NCI-H2081 (cell line): Measurements from ENCODE around the gene DYNLL2.
A peak's percentile ranks its signal among the peaks of the same experiment; 100 is the strongest.
"Not testable (repeated sequence)": the region's sequence is repeated elsewhere in the genome, so short reads cannot be mapped to it uniquely, and the experiment has no call there.

ENCODE experiments used
- DNase-seq, 2 experiments: peaks; one replicate each; lab custom pipeline; 2025; lab: John Stamatoyannopoulos, UW

The DYNLL2 gene

DNA sequence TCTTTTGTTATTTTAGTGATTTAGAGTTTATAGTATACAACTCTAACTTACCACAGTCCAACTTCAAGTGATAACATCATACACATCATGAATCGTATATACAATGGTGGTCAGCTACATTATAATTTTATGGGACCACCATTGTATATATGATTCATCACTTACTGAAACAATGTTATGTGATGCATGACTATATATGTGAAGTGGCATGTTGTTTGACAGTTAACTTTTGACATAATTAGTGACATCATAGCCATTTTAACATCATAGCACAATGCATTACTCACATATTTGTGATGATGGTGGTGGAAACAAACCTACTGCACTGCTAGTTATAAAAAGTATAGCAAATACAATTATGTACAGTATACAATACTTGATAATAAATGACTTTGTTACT is 21.9 kb downstream of the DYNLL2 start:
- DNase-seq: no peak

DNA sequence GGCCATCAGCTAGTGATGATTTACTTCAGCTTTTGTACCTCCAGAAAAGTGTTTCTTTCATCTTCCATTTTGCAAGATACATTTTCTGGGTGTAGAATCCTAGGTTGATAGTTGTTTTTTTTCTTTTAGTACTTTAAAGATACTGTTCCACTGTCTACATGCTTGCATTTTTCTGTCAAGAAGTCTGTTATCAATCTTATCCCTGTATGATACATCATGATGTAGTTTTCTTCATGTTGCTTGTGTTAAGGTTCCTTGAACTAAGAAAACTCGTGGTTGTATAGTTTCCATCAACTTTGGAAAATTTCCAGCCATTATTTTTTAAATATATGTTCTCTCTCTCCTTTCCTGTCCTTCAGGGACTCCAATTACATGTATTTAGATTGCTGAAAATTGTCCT is 24.1 kb downstream of the DYNLL2 start:
- DNase-seq: no peak

DNA sequence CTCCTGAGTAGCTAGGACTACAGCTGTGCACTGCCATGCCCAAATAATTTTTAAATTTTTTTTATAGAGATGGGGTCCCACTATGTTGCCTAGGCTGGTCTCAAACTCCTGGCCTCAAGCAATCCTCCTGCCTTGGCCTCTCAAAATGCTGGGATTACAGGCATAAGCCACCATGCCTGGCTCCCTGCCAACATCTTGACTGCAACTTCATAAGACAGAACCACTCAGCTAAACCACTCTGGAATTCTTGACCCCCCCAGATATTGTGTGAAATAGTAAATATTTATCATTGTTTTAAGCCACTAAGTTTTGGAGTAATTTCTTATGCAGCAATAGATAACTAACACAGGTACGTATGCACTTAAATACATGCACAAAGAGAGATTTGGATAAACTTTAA is 26.0 kb downstream of the DYNLL2 start:
- DNase-seq: no peak

DNA sequence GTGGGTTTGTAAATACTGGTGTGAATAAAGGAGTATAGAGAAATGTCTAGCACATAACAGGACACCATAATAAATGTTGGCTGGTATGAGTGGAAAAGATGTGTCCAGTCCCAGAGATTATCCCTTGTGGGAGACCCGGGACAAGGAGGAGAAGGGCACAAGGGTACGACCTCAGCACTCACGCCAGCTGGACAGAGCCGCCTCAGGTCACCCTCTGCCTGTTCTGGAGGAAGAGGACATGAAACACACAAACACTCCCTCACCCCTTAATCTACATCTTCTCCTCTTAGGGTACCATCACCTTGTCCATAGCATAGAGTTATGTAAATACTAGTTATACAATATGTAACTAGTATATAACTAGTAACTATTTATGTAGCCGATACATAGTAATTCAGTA is 26.8 kb downstream of the DYNLL2 start:
- no peak for DNase-seq

DNA sequence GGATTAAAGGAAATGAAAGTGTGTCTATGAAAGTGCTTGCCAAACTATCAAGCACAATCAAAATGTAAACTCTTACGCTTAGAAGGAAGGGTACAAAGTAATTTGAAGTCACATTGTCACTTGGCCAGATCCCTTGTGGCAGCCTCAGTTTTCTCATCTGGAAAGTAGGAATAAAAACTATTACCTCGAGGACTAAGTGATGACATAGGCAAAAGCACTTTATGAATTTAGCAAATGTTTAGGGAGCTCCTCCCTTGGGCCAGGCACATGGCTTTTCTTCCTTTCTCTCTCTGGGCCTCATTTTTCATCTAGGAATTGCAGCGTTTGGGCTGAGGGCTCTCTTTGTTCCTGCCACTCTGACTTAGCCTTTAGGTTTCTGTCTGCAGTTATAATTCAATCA is 28.5 kb downstream of the DYNLL2 start:
- no peak for DNase-seq

DNA sequence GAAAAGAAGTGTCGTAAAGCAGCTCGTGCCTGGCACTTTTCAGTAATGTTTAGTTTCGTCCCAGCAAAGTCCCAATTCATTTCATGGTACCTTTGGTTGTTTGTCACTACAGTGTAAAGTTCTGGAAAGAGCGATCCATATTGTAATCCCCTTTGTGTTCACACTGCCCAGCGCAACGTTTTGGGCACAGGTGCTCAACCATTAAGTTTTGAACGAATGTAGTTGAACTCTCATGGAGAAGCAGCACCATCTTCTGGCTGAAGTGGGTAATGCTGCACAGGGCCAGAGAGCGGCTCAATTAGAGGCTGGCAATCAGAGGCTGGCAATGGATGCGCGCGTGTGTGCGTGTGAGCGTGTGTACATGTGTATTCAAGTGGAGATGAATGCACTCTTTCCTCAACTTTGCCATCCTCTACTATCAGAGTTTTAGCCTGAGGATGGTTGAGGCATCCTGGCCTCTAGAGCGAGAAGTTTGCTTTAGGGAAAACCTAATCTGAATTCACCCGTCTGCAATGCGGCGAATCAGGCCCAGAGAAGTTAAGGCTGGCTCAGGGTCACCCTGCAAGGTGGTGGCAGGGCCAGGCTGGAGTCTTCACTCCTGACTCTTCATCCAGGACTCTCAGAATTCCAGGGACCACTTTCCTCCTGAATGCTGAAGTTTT is 29.9 kb downstream of the DYNLL2 start:
- peak; percentile 84 to 91 for DNase-seq

DNA sequence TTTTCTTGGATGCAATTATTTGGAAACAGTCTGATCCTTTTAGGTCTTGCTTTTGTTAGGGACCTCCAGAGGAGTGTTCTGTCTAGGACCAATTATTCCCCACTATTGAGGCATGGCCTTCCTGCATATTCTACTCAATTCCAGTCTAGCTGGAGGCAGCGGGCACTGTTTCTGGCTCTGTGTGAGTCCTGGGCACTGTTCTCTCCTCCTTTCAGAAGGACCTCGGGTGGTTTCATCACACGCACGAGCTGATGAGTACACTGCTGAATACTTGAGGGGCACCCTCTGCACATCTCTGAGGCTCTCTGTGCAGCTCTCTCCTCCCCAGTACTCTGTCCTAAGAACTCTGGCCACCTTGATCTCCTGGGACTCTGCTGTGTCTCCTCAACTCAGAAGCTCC is 30.7 kb downstream of the DYNLL2 start:
- no peak for DNase-seq

DNA sequence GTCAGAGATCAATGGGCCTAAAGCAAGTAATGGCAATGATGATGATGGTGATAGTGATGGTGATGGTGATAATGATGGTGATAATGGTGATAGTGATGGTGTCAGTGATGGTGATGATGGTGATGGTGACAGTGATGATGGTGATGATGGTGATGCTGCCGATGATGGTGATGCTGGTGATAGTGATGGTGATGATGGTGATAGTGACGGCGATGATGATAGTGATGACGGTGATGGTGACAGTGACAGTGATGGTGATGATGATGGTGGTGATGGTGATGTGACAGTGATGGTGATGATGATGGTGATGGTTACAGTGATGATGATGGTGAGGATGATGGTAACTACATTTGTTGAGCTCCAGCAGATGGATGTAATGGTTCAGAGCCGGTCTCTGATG is 34.2 kb downstream of the DYNLL2 start:
- DNase-seq: no peak

DNA sequence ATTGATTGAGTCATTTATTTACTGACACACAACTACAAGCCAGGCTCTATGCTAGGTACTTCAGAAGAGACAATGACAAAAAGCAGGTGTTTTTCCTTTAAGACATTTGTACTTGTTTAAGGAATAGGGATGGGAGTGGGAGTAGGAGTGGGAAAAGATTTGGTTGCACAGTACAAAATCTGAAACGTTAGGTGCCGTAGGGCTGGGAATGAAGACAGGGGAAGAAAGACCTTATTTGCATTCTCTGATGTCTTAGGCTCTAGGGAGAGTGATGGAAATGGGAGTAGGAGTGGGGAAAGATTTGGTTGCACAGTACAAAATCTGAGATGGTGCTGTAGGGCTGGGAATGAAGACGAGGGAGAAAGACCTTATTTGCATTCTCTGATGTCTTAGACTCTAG is 36.3 kb downstream of the DYNLL2 start:
- DNase-seq: no peak

DNA sequence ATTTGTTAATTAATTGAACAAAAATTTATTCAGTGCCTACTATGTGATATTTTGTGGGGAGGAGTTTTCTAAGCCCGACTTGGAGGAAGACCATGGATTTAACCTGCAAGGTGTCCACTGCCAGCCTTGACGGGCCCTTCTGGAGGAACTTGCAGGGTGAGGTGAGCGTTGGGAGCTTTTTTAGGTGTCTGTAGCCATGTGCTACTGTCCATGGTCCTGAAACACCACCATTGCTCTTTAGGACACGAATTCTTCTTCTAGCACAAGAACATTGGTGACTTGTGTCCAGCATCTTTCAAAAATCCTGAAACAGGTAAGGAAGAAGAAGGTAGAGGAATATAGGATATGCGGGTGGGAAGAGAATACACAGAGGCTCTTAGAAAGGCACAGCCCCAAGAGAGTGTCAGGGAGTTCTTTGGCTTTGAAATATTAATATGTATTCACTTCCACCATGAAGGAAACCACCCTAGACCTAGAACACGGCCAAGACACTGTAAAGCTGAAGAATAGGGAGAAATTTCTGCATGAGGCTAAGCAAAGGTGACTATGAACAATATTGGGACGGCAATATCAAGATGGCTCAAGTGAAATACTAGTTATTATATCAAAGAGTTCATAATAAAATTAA is 37.1 kb downstream of the DYNLL2 start:
- DNase-seq: no peak

DNA sequence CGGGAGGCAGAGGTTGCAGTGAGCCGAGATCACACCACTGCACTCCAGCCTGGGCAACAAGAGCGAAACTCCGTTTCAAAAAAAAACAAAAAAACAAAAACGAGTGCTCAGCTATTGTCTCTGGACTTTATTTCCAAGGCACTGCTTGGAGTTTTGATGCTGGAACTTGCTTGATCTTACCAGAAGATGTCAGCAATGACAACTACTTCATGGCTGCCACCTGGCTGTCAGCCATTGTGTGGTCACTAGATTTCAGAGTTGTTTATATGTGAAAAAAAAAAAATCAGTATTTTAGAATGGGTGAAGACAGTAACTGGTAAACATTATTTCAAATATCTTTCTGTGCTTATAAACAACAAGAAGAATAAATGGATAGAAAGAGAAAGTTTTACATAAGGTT is 38.7 kb downstream of the DYNLL2 start:
- peak; percentile 25 to 70 for DNase-seq

DNA sequence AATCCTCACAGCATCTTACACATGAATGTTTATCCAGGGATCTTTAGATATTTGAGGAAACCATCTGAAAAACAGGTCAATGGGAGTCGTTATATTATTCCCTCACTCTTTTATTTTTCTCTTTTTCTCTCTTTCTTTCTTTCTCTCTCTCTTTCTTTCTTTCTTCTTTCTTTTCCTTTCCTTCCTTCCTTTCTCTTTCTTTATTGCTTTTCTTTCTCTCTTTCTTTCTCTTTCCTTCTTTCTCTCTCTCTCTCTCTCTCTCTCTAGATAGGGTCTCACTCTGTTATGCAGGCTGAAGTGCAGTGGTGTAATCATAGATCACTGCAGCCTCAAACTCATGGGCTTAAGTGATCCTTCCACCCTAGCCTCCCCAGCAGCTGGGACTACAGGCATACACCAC is 44.6 kb downstream of the DYNLL2 start:
- no peak for DNase-seq

DNA sequence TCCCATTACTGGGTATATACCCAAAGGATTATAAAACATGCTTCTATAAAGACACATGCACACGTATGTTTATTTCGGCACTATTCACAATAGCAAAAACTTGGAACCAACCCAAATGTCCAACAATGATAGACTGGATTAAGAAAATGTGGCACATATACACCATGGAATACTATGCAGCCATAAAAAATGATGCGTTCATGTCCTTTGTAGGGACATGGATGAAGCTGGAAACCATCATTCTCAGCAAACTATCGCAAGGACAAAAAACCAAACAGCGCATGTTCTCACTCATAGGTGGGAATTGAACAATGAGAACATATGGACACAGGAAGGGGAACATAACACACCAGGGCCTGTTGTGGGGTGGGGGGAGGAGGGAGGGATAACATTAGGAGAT is 49.5 kb downstream of the DYNLL2 start:
- DNase-seq: not testable (repeated sequence)

DNA sequence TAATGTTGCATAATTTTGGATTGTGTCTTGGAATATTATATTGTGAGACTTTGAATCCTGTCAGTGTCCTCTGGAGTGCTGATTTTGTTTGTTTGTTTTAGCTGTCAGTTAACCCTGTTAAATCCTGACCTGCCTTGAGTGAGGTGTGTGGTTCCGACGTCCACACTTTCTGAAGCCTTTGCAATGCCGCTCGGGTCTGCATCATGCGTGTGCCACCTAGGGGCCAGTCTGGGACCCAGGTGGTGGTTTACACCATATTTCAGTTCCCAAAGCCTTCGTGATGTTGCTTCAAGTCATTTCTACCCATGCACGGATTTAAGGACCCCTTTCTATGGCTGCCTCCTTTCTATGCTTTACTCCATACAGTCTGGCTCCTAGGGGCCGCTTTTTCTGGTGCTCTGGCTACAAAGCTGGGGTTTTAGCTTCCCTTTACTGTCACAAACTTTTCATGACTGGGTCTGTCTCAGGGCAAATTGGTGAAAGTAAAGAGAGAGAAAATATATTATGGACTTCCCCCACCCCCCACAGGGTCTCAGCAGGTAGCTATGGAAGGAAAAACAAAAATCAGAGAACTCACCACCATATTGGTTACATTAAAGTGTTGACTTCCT is 53.6 kb downstream of the DYNLL2 start:
- no peak for DNase-seq

DNA sequence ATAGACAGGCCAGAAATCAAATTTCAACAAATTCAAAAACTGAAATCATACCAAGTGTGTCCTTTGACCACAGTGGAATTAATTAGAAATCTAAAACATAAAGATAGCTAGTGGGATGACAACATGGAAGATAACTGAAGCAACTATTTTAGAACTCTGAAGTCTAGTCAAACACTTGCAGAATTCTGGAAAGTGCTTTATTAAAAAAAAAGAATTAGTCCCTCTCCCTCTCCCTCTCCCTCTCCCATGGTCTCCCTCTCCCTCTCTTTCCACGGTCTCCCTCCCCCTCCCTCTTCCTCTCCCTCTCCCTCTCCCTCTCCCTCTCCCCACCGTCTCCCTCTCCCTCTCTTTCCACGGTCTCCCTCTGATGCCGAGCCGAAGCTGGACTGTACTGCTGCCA is 58.3 kb downstream of the DYNLL2 start:
- no peak for DNase-seq

DNA sequence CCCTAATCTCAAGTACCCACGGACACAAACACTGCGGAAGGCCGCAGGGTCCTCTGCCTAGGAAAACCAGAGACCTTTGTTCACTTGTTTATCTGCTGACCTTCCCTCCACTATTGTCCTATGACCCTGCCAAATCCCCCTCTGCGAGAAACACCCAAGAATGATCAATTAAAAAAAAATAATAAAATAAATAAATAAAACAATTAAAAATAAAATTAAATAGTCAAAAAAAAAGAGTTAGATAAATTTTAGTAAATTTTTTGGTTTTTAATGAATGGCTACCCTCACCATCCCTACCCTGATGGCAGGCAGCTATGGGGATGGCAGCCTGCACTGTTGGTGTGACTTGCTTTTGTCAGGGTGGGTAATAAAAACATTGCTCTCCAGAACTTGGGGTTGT is 60.1 kb downstream of the DYNLL2 start:
- DNase-seq: not testable (repeated sequence)

DNA sequence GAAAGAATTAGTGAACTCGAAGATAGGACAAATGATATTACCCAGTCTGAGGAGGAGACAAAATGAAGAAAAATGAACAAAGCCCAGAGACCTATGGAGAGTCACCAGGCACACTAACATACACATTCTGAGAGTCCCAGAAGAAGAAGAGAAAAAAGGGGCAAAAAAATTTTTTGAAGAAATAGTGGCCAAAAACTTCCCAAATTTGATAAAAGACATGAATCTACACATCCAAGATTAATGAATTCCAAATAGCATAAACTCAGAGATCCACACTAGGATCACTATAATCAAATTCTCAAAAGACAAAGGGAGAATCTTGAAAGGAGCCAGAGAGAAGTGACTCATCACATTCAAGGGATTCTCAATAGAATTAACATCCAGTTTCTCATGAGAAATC is 61.6 kb downstream of the DYNLL2 start:
- no peak for DNase-seq
